HL-60 (cell line): ENCODE measurements around the gene MAP1LC3A.

ENCODE experiments used
- POLR2AphosphoS5 ChIP-seq: IDR thresholded peaks from 2 replicates; pipeline ENCODE4 v1.6.1; 2012; ENCODE audit warnings: low read depth
- SPI1 ChIP-seq: IDR thresholded peaks from 2 replicates; pipeline ENCODE4 v1.6.1; 2012; ENCODE audit warnings: low read depth, mild to moderate bottlenecking, borderline replicate concordance
- TF ChIP-seq, protein P1 (sequence below): IDR thresholded peaks from one replicate; pipeline ENCODE4 v1.5.1; 2011; ENCODE audit warnings: low read length, control low read depth, inconsistent platforms; ENCODE audit not compliant: insufficient read depth
- TF ChIP-seq, protein P2 (sequence below): IDR thresholded peaks from 2 replicates; pipeline ENCODE4 v1.6.1; 2012; ENCODE audit warnings: low read depth; ENCODE audit not compliant: insufficient replicate concordance

DNA sequence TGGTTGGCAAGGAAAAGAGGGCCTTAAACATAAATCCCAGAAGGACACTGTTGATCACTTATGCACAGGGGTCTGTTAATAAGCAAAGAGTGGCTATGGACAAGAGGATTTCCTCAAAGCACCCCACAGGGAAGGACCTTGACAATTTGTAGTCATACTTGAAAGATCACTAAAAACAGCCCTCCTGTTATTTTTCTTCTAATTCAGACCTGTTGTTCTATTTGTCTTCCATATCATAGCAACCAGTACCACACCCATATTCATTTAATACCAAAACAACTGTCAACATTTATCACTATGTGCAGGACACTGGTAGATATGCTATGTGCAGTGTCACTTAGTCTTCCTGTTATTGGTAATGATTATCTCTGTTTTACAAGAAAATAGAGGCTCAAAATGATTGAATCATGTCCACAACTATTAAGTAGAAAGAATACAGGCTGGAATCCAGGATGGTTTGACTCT lies 45.5 kb upstream of the MAP1LC3A start:
- TF ChIP-seq, protein P1, sequence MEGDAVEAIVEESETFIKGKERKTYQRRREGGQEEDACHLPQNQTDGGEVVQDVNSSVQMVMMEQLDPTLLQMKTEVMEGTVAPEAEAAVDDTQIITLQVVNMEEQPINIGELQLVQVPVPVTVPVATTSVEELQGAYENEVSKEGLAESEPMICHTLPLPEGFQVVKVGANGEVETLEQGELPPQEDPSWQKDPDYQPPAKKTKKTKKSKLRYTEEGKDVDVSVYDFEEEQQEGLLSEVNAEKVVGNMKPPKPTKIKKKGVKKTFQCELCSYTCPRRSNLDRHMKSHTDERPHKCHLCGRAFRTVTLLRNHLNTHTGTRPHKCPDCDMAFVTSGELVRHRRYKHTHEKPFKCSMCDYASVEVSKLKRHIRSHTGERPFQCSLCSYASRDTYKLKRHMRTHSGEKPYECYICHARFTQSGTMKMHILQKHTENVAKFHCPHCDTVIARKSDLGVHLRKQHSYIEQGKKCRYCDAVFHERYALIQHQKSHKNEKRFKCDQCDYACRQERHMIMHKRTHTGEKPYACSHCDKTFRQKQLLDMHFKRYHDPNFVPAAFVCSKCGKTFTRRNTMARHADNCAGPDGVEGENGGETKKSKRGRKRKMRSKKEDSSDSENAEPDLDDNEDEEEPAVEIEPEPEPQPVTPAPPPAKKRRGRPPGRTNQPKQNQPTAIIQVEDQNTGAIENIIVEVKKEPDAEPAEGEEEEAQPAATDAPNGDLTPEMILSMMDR = no peak
- TF ChIP-seq POLR2AphosphoS5 (no peak), SPI1 (no peak)
- TF ChIP-seq, protein P2, sequence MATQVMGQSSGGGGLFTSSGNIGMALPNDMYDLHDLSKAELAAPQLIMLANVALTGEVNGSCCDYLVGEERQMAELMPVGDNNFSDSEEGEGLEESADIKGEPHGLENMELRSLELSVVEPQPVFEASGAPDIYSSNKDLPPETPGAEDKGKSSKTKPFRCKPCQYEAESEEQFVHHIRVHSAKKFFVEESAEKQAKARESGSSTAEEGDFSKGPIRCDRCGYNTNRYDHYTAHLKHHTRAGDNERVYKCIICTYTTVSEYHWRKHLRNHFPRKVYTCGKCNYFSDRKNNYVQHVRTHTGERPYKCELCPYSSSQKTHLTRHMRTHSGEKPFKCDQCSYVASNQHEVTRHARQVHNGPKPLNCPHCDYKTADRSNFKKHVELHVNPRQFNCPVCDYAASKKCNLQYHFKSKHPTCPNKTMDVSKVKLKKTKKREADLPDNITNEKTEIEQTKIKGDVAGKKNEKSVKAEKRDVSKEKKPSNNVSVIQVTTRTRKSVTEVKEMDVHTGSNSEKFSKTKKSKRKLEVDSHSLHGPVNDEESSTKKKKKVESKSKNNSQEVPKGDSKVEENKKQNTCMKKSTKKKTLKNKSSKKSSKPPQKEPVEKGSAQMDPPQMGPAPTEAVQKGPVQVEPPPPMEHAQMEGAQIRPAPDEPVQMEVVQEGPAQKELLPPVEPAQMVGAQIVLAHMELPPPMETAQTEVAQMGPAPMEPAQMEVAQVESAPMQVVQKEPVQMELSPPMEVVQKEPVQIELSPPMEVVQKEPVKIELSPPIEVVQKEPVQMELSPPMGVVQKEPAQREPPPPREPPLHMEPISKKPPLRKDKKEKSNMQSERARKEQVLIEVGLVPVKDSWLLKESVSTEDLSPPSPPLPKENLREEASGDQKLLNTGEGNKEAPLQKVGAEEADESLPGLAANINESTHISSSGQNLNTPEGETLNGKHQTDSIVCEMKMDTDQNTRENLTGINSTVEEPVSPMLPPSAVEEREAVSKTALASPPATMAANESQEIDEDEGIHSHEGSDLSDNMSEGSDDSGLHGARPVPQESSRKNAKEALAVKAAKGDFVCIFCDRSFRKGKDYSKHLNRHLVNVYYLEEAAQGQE = no peak
